DLD1 (cell line): Measurements from ENCODE around the gene TLR7.

Experiments used
- in situ Hi-C: cut with HindIII; loops from 2 replicates; pipeline ENCODE4 v1.10.0; 2017; ENCODE audit warnings: low sequenced_read_pairs

TLR7 gene

GRCh38 chrX:12922599-12922919, 55.7 kb downstream of the TLR7 start:
- in situ Hi-C loops: no loop called here

GRCh38 chrX:12929701-12930100, 62.8 kb downstream of the TLR7 start:
- in situ Hi-C loops: no loop called here

- in situ Hi-C loops: no loop called here
These were observed 63.3 kb downstream of the TLR7 start for GRCh38 chrX:12930150-12930549.

- in situ Hi-C loops: no loop called here
These were observed 65.4 kb downstream of the TLR7 start for GRCh38 chrX:12932244-12932643.

- in situ Hi-C loops: no loop called here
These were observed 68.0 kb downstream of the TLR7 start for GRCh38 chrX:12934850-12935249.

GRCh38 chrX:12936947-12937346, 70.1 kb downstream of the TLR7 start:
- in situ Hi-C loops: no loop called here
